Measurements from ENCODE around the gene ADCY4.

The ADCY4 gene

GRCh38 chr14:24337824-24338175 is 2.9 kb upstream of the ADCY4 start:
- no peak for DNase-seq

DNA sequence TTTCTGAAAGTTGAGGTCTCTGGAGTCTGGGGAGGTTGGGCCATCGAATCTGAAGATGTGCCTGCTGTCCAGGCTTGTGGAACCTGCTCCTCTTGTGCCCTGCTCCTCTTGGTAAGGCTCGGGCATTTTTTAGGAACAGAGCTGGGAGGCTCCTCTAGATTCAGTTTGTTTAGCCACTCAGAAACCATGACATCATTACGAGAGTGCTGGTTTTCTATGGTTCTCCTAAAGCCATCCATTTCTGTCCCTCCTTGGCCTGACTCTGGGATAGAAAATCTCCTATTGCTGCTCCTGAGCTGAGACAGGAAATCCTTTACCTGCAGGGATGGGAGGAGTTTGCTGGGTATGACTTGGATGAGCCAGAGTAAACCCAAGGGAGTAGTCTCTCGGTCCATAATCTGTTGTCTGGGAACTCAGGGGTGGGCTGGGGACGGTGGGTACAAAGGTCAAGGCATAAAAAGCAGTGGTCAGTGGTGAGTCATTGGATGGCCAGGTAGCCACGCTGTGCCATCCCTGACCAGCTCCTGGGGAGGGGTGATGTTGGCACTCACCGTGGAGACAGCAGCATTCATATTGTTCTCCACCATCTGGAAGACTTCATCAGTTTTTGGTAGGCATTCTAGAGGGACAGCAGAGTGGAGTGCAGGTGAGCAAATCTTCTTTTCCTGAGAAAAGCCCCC is 2.4 kb upstream of the ADCY4 start:
- DNase-seq: no peak

DNA sequence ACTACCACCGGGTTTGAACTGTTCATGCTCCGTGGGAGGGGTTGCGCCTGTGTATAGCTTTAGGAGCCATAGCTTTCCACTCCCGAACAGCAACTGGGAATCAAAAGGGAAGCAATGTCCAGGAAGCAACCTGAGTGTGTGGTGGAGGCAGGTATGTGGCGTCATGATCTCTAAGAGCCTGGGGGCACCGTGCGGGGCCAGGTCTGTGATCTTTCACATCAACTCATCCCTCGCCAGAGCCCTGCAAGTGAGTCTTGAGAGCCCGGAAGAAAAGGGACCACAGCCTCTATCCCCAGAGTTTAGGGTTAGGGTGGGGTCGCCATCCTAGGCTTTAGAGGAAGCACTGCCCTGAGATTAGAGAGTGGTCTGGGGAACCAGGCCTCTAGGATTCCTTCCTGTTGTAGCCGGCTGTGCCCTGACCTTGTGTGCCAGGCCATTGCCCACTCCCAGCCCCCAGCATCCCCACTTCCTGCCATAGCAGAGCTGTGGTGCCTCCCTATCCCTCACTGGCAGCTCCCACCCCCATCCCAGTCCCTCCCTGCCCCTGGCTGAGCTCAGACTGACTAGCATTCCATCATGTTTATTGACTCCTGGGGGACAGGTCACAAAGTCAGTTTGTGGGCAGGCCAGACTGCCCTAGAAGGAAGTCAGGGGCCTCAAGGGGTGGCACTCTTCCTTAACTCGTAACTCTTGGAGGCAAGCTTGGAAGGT is 745 bp upstream of the ADCY4 start:
- DNase-seq: no peak

- peak; percentile 92 for DNase-seq
These were observed 2.4 kb downstream of the ADCY4 start for GRCh38 chr14:24332268-24332993.

- DNase-seq: no peak
These were observed 3.1 kb downstream of the ADCY4 start for GRCh38 chr14:24331731-24332267.

GRCh38 chr14:24330973-24331674 is 3.7 kb downstream of the ADCY4 start:
- DNase-seq: no peak

GRCh38 chr14:24329736-24330135 is 5.1 kb downstream of the ADCY4 start:
- DNase-seq: no peak

DNA sequence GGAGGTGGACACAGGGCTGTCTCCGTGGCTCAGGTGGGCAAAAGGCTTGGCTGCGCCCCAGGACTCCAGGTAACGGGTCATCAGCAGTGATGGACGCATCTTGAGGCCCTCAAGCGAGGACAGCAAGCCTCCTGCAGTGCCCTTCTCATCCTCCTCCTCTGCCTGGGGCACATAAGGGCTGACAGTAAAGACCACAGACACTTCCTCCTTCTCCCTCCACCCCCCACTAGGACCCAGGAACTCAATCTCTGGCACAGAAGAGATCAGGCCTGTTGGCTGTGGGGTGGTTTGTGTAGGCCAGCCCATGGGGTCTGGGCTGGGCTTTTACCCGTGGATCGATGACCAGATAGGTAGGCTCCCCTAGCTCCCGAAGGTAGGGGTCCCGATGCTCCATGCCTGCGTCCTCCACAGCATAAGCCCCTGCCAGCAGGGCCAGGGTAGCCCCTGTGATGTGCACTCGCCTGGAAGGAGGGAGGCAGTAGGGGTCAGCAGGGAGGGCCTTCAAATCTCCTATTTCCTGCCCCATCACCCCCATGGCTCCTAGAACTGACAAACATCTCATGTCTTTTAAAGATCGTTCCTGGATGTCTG is 5.7 kb downstream of the ADCY4 start:
- no peak for DNase-seq

GRCh38 chr14:24327914-24328313 is 7.0 kb downstream of the ADCY4 start:
- DNase-seq: peak; percentile 33

- DNase-seq: no peak
These were observed 7.6 kb downstream of the ADCY4 start for GRCh38 chr14:24327303-24327702.

- DNase-seq: no peak
These were observed 8.9 kb downstream of the ADCY4 start for GRCh38 chr14:24325963-24326362.

GRCh38 chr14:24325041-24325530 is 9.8 kb downstream of the ADCY4 start:
- no peak for DNase-seq

DNA sequence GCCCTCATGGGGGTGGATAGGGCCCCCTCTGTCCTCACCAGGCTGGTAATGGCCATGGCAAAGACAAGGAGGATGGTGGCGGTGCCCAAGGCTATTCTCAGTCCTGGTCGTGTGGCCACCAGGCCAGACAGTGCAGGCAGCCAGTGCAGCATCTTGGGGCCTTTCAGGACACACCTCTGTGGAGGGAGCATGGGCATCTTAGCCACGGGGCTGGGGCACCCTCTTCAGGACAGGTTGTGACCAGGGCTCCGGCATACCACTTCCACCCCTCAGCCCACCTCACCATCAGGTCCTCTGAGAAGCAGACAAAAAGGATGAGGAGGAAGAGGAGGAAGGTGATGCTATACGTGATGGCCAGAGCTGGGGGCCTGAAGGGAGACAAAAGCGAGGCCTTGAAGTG is 10.8 kb downstream of the ADCY4 start:
- DNase-seq: no peak

GRCh38 chr14:24323341-24323740 is 11.5 kb downstream of the ADCY4 start:
- no peak for DNase-seq

GRCh38 chr14:24322672-24323071 is 12.2 kb downstream of the ADCY4 start:
- no peak for DNase-seq

DNA sequence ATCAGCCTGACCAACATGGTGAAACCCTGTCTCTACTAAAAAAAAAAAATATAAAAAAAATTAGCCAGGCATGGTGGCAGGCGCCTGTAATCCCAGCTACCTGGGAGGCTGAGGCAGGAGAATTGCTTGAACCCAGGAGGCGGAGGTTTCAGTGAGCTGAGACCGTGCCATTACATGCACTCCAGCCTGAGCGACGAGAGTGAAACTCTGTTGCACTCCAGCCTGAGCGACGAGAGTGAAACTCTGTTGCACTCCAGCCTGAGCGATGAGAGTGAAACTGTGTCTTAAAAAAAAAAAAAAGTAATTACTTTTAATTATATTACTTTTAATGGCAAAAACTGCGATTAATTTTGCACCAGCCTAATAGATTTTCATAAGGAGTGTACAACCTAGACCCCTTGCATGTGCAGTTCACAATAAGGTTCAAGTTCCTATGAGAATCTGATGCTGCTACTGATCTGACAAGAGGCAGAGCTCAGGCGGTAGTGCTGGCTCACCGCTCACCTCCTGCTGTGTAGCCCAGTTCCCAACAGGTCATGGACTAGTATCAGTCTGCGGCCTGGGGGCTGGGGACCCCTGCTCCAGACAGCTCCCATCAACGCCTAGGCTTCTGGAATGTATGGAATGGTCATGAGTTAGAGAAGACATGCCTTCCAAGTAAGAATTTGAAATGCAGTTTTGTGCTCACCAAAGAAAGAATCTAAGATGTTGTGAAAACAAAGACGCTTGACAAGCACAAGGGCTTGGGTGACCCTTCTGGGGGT is 13.5 kb downstream of the ADCY4 start:
- no peak for DNase-seq

- DNase-seq: no peak
These were observed 17.5 kb downstream of the ADCY4 start for GRCh38 chr14:24317141-24317928.

DNA sequence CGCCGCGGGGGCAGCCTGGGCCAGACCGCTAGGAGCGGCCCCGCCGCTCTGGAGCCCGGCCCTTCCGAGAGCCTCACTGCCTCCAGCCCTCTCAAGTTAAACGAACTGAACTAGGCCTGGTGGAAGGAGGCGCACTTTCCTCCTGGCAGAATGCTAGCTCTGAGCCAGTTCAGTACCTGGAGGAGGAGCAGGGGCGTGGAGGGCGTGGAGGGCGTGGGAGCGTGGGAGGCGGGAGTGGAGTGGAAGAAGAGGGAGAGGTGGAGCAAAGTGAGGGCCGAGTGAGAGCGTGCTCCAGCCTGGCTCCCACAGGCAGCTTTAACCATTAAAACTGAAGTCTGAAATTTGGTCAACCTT is 18.3 kb downstream of the ADCY4 start:
- no peak for DNase-seq

GRCh38 chr14:24315807-24316596 is 18.9 kb downstream of the ADCY4 start:
- DNase-seq: peak; percentile 60

DNA sequence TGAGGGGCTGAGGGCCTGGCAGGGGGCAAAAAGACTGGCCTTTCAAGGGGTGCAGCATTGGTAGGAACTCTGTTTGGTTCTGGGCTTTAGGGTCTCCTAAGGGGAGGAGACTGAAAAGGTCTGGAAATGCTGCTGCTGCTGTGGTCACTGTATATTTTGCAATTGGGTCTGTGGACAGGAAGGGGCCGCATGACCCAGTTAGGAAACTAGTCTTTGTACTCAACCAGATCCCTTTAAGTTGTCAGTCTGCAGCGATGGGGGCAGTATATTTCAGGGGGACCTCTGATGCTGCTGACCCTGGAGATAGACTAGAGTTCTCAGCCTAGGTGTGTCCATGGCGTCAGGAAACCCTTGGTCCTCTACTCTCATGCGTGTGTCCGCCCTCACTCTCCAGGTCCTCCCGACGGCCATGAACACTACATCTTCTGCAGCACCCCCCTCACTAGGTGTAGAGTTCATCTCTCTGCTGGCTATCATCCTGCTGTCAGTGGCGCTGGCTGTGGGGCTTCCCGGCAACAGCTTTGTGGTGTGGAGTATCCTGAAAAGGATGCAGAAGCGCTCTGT is 19.5 kb downstream of the ADCY4 start:
- no peak for DNase-seq
